ENCODE results near the gene KRT16. TPM values are rescaled to one million over a fixed set of nuclear protein-coding genes. Genes with fewer than 3 reads are reported as not detected.

KRT16 gene
- total and polyA plus RNA-seq, 2 of the 8 experiments (the other 6 are each of a cell fraction or from before 2014, with no cell fraction given), result not detected

DNA sequence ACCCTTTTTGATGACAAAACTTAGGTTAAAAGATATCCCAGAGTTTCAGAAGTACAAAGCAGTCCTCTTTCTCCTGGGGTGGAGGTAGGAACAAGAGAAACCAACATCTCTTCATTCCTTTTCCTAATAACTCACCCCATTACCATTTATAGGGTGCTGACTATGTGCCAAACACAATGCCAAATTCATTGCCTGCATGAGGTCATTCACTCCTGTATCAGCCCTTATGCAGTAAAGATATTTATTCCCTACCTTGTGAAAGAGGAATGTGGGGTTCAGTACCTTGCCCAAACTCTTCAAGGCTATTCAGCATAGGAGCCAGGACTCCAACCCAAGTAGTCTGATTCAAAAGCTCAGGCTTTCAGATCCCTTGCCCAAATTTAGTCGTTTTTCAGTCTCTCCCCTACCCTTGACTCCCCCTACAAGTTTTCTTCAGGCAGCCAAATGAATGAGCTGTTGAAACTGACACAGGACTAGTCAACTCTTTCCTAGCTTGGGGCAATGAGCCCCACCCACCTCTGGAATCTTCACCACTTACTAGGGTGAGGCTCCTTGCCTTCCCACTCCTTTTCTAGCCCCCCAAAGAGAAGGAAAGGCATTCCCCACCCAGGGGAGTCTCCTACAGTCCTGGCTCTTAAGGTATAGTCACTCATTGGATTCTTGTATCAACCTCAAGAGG is 31.7 kb downstream of the KRT16 start (continued):
- TF ChIP-seq, protein P1, sequence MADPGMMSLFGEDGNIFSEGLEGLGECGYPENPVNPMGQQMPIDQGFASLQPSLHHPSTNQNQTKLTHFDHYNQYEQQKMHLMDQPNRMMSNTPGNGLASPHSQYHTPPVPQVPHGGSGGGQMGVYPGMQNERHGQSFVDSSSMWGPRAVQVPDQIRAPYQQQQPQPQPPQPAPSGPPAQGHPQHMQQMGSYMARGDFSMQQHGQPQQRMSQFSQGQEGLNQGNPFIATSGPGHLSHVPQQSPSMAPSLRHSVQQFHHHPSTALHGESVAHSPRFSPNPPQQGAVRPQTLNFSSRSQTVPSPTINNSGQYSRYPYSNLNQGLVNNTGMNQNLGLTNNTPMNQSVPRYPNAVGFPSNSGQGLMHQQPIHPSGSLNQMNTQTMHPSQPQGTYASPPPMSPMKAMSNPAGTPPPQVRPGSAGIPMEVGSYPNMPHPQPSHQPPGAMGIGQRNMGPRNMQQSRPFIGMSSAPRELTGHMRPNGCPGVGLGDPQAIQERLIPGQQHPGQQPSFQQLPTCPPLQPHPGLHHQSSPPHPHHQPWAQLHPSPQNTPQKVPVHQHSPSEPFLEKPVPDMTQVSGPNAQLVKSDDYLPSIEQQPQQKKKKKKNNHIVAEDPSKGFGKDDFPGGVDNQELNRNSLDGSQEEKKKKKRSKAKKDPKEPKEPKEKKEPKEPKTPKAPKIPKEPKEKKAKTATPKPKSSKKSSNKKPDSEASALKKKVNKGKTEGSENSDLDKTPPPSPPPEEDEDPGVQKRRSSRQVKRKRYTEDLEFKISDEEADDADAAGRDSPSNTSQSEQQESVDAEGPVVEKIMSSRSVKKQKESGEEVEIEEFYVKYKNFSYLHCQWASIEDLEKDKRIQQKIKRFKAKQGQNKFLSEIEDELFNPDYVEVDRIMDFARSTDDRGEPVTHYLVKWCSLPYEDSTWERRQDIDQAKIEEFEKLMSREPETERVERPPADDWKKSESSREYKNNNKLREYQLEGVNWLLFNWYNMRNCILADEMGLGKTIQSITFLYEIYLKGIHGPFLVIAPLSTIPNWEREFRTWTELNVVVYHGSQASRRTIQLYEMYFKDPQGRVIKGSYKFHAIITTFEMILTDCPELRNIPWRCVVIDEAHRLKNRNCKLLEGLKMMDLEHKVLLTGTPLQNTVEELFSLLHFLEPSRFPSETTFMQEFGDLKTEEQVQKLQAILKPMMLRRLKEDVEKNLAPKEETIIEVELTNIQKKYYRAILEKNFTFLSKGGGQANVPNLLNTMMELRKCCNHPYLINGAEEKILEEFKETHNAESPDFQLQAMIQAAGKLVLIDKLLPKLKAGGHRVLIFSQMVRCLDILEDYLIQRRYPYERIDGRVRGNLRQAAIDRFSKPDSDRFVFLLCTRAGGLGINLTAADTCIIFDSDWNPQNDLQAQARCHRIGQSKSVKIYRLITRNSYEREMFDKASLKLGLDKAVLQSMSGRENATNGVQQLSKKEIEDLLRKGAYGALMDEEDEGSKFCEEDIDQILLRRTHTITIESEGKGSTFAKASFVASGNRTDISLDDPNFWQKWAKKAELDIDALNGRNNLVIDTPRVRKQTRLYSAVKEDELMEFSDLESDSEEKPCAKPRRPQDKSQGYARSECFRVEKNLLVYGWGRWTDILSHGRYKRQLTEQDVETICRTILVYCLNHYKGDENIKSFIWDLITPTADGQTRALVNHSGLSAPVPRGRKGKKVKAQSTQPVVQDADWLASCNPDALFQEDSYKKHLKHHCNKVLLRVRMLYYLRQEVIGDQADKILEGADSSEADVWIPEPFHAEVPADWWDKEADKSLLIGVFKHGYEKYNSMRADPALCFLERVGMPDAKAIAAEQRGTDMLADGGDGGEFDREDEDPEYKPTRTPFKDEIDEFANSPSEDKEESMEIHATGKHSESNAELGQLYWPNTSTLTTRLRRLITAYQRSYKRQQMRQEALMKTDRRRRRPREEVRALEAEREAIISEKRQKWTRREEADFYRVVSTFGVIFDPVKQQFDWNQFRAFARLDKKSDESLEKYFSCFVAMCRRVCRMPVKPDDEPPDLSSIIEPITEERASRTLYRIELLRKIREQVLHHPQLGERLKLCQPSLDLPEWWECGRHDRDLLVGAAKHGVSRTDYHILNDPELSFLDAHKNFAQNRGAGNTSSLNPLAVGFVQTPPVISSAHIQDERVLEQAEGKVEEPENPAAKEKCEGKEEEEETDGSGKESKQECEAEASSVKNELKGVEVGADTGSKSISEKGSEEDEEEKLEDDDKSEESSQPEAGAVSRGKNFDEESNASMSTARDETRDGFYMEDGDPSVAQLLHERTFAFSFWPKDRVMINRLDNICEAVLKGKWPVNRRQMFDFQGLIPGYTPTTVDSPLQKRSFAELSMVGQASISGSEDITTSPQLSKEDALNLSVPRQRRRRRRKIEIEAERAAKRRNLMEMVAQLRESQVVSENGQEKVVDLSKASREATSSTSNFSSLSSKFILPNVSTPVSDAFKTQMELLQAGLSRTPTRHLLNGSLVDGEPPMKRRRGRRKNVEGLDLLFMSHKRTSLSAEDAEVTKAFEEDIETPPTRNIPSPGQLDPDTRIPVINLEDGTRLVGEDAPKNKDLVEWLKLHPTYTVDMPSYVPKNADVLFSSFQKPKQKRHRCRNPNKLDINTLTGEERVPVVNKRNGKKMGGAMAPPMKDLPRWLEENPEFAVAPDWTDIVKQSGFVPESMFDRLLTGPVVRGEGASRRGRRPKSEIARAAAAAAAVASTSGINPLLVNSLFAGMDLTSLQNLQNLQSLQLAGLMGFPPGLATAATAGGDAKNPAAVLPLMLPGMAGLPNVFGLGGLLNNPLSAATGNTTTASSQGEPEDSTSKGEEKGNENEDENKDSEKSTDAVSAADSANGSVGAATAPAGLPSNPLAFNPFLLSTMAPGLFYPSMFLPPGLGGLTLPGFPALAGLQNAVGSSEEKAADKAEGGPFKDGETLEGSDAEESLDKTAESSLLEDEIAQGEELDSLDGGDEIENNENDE (IDR thresholded peaks at IDR 0.05; ENCODE audit: insufficient replicate concordance, low read length), result no peak
- TF ChIP-seq ASH2L (IDR thresholded peaks at IDR 0.05; ENCODE audit: low read length), result no peak

Measured in H1 (cell line).